ENCODE measurements around the gene ZNF594. TPM values are rescaled to one million over a fixed set of nuclear protein-coding genes. Genes with fewer than 3 reads are reported as not detected.

ZNF594 gene
- total and polyA plus RNA-seq, 2 donors (not counting 3 experiments of a cell fraction or from before 2014, with no cell fraction given) = 1.2 to 5.8 TPM

- no peak for DNase-seq (ENCODE audit: low read depth, low spot score)
Measured at GRCh38 chr17:5194346-5194745, 2.7 kb upstream of the ZNF594 start.

More at GRCh38 chr17:5194346-5194745, 2.7 kb upstream of the ZNF594 start:
- Histone ChIP-seq H3K4me1 (ENCODE audit: control insufficient read depth, extremely low read depth, insufficient read depth, low read length) (peaks cover 3% of the 10 kb centered on the region), H3K4me3 (replicated peaks in 1 of 3; ENCODE audit: insufficient read depth in 1 of 3, low read depth in 1 of 3, low read length in 3 of 3) (no peak overlapping the region), H3K4me2 (ENCODE audit: insufficient read depth, low read length) (no peak overlapping the region), H3K36me3 (ENCODE audit: control insufficient read depth in 2 of 2, extremely low read depth in 1 of 2, insufficient read depth in 2 of 2, low read length in 2 of 2) (no peaks in the 10 kb centered on the region), H3K9me3 (replicated peaks; ENCODE audit: control insufficient read depth, insufficient read depth, low read length) (no peaks in the 10 kb centered on the region), H3K9ac (replicated peaks; ENCODE audit: extremely low read depth, insufficient read depth, low read length) (no peak overlapping the region), H3K79me2 (ENCODE audit: control insufficient read depth, insufficient read depth, low read length) (no peaks in the 10 kb centered on the region), H3K27me3 (ENCODE audit: control insufficient read depth in 2 of 2, insufficient read depth in 2 of 2, low read length in 2 of 2) (no peaks in the 10 kb centered on the region), H3K27ac (ENCODE audit: insufficient read depth, low read depth, low read length) (no peak overlapping the region), H3K9me1 (replicated peaks; ENCODE audit: control insufficient read depth, extremely low read depth, insufficient read depth, low read length) (no peaks in the 10 kb centered on the region), H2AFZ (ENCODE audit: low read depth, low read length) (no peak overlapping the region), H4K20me1 (replicated peaks; ENCODE audit: control insufficient read depth, extremely low read depth, insufficient read depth, low read length) (no peaks in the 10 kb centered on the region)
- intact Hi-C loops (cut with micrococcal nuclease) (loop anchor here (5.0 kb wide), 1 partner anchor 82 kb away; the partner anchor contains the start of gene ZNF232), dilution Hi-C loops (cut with MboI; ENCODE audit: extremely low pct_ligation_motif_present, low sequenced_read_pairs) (no loop called here)
- TF ChIP-seq CTCF (IDR thresholded peaks at IDR 0.05; ENCODE audit: extremely low read depth in 1 of 2, insufficient read depth in 1 of 2, low read depth in 1 of 2, low read length in 2 of 2) (no peak), JUN (IDR thresholded peaks at IDR 0.05; ENCODE audit: borderline replicate concordance, insufficient read depth, insufficient read length, low read depth) (no peak), MYC (IDR thresholded peaks at IDR 0.05; ENCODE audit: low read depth, low read length) (no peak), POLR2AphosphoS5 (IDR thresholded peaks at IDR 0.05; ENCODE audit: insufficient read depth, low read depth, low read length) (no peak), POLR2A (IDR thresholded peaks at IDR 0.05; ENCODE audit: low read depth, low read length) (no peak), EZH2 (IDR thresholded peaks at IDR 0.05; ENCODE audit: borderline replicate concordance, low read depth, low read length, severe bottlenecking) (no peak), FOS (IDR thresholded peaks at IDR 0.05; ENCODE audit: borderline replicate concordance, insufficient read depth, low read length) (no peak), GATA2 (IDR thresholded peaks at IDR 0.05; ENCODE audit: insufficient read depth, insufficient read length, low read depth, low read length) (no peak), MAX (IDR thresholded peaks at IDR 0.05; ENCODE audit: insufficient read depth, insufficient read length) (no peak)
- FAIRE-seq = no peak
- BruUV-seq (replicated peaks) = no TSS peak
- ChIA-PET POLR2A (no interaction called here), CTCF (interaction anchor here (5.1 kb wide), 1 partner anchor 43 kb away, joined by 30 read pairs; no protein-coding TSS in a partner anchor)

Data from endothelial cell of umbilical vein (primary cell).